HG03095 (cell line): ENCODE results near the gene SCUBE1.

ENCODE experiments used
- ATAC-seq: cut with Tn5 transposase; IDR thresholded peaks from one replicate; pipeline ENCODE4 v1.9.1; 2021; ENCODE audit warnings: moderate library complexity; ENCODE audit not compliant: unreplicated experiment

Gene SCUBE1

DNA sequence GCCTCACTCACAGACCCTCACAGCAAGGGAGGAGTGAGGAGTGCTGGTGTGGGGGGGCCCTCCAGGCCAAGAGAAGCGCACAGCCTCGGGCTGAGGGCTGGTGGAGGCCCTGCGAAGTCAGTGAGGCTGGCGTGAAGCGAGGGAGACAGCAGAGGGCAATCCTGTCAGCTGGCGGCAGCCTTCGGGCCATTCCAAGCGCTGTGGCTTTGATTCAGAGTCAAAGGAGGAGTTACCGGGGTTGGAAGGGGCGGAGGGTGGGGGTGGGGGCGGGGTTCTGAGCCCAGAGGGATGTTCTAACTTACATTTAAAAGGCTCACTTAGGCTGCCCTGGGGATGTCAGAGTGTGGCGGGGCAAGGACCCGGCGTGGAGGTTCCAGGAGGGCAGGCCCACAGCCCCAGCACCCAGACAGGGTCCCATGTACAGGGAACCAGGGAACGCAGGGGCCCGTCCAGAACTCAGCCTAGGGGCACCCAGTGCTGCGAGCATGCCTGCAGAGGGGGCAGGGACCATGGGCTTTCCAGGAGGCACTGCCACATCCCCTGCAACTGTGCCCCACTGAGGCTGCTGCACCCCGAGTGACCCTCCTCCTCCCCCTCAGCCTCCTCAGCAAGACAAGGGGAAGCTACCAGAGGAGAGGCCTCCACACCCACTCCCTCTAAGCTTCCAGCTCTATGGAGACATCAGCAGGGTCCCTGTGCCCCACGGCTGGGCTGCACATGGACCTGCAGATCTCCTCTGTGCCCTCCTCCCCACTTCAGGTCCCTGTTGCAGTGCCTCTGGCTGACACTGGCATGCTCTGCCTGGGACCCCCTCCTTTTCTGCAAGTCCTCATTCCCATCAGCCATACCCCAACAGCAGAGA is 116.6 kb downstream of the SCUBE1 start:
- no peak for ATAC-seq

DNA sequence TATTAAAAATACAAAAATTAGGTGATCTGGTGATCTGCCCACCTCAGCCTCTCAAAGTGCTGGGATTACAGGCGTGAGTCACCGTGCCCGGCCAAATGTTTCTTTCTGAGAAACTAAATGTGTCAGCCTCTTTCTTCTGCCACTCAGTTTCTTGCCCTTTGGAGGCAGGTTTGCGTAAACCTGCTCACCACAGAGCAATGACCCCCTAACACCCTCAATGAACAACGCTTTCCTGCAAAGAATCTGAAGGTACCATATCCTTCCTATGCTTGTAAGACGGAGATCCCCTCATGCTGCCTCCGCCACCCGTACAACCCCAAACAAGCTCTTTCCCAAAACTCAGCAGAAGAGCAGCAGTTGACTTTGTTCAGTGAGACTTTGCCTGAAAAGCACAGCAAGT is 117.6 kb downstream of the SCUBE1 start:
- no peak for ATAC-seq

DNA sequence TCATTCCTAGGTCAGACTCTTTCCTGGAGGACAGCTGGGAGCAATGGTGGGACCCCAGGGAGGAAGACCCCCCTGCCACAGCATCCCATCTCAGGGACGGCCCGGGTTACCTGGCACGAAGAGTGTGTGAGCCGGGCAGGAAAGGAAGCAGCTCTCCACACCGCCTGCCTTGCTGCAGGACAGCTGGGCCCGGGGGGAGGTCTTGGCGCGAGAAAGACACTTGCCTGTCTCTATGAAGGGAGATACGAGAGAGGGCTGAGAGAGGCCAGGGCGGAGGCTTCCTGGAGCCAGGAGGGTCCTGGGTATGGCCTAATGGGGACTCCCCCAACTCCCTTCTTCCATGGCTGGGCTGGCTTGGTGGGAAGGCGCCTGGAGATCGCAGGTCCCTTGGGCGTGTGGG is 120.2 kb downstream of the SCUBE1 start:
- ATAC-seq = no peak

DNA sequence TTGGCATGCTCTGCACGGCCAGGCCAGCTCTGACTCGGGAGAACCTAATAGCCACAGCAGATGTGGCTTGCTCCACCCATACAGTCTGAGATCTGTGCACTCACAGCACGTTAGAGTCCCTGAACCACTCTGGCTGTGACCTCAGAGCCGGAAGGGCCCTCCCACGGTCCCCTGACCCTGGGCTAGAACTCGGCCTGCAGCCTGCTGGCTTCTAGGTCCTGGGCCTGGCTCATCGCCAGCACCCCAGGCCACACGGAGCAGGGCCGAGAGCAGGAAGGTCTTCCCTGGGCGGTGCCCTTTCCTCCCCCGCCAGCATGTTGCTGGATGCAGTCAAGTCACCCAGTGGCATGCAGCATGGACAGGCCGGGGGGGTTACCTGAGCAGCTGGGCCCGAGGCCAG is 120.9 kb downstream of the SCUBE1 start:
- no peak for ATAC-seq

DNA sequence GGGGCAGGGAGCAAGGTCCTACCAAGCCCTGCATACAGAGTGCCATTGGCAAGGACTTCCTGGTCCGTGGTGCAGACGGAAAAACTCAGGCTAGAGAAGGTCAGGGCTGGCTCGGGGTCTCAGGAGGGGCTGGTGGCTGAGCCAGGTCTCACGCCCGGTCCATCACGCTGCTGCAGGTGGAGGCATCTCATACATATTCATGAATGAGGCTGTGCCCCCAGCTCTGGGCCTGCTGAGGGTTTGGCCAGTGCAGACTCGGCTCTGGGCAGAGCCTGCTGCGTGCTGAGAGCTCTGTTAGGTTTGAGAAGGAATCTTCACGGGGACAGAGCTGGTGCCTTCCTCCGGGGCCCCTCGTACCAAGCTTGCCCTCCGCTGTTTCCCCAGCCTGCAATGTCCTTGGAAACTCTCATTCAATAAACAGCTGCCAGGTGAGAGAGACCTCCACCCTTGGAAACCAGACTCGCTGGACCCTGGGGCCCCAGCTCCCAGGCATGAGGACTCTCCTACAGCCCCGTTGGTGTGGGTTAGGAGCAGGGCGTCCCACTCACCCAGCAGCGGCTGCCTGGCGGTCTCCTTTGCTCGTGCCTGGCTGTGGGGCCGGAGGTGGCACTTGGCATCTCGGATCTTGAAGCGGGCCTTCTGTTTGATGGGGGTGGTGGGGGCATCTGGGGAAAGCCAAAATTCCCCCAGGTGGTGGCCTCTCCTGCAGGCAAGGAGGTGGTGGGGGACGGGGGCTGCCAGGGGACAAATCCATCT is 122.4 kb downstream of the SCUBE1 start:
- no peak for ATAC-seq

DNA sequence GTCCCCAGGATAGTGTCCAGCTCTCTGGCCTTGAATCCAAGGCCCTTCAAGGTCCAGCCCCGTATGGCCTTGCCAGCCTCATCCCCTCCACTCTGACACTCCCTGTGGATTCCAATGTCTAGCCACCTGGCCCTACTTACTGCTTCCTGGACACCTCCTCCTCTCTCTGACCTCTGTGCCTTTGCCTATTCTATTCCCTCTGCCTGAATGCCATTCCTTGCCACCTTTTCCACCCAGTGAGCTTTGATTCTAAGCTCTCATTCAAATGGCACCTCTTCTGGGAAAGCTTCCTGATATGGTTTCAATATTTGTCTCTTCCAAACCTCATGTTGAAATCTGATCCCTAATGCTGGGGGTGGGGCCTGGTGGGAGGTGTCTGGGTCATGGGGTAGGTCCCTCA is 124.4 kb downstream of the SCUBE1 start:
- no peak for ATAC-seq

DNA sequence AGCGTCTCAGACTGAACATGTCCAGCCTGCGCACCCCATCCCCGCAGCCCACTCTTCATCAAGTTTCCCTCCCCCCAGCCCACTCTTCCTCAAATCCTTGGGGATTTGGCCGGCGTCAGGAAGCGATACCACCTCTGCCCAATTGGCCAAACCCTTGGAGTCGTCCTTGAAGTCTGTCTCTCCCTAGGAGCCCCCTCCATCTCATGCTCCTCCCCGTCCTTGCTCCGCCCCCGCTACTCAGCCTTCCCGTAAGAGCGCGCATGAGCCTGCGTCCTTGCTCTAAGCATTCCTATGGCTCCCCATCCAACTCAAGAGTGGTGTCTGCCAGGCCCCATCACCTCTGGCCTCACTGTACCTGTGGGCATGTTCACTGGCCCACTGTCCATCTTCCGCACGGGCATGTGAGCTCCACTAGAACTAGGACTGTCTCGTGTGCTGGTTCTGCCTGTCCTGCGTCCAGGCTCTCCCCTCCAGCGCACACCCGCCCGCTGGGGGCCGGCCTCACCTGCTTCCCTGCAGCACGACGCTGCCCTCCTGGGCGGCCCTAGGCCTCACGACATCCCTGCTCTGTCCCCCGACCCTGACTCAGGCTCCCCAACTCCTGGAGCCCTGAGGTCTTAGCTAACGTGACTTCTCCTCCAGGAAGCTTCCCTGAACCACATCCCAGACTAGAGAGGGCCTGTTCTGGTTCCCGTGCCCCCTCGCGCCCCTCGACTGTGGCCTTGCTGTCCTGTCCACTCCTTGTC is 125.7 kb downstream of the SCUBE1 start:
- no peak for ATAC-seq

DNA sequence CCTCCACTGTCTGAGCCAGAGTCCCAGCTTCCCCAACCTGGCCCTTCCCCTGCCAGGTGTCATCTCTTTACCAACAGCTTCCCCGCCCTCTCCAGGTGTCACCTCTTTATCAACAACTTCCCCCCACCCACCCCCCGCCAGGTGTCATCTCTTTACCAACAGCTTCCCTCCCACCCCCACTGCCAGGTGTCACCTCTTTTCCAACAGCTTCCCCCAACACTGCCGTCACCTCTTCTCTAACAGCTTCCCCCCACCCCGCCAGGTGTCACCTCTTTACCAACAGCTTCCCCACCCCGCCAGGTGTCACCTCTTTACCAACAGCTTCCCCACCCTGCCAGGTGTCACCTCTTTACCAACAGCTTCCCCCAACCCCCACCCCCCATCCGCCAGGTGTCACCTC is 126.4 kb downstream of the SCUBE1 start:
- ATAC-seq = no peak

DNA sequence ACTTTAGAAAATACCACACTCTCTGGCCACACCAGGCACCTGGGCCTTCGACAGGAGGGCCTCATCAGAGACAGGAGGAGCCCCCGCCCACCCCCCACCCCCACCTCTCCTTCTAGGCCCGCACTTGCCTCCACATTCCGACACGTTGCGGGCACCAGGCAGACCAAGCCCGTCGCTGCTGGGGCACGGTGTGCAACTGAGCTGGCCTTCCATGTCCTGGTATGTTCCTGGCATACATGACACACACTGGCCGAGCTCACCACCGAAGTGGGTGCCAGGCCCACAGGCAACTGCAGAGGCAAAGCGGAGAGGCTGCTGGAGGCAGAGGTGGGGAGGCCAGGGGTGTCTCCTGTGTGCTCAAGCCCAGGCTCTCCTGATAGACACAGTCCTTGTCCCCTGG is 129.2 kb downstream of the SCUBE1 start:
- no peak for ATAC-seq

DNA sequence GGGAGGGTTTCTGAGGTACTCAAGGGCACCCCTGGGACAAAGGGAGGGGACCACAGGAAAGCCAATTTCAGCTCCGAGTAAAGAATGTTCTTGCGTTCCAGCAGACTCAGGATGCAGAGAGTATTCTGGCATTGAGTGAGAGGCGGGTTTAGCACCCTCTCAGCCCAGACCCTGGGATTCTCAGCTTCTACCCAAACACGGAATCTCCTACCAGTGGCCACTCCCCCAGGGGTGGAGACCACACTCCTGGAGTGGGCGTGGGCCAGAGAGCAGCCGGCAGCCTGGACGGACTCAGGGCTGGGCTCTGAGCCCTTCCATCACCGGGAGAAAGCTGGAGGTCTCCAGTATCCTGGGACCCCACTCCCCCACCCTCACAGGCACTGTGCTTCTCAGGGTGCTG is 130.1 kb downstream of the SCUBE1 start:
- no peak for ATAC-seq

DNA sequence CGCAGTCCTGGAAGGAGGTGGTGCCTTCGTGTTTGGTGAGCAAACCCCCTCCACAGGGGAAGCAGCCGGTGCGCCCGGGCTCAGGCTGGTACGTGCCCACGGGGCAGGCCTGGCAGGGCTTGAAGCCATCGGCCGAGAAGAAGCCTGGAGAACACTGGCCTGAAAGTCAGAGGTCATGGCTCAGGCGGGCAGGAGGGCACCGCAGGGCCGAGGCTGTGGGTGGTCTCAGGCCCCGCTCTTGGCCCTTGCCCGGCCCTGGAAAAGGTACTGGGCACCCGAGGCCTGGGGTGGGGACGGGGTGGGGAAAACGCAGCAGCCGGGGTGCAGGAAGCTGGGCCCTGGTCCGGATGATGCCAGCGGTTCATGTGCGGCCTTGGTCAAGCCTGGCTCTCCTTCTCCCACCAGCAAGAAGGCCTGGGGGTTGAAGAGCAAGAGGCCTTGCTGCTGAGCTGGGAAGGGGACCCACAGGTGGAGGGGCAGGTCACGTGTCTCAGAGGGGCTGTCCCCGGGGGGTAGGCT is 130.7 kb downstream of the SCUBE1 start:
- ATAC-seq = no peak

DNA sequence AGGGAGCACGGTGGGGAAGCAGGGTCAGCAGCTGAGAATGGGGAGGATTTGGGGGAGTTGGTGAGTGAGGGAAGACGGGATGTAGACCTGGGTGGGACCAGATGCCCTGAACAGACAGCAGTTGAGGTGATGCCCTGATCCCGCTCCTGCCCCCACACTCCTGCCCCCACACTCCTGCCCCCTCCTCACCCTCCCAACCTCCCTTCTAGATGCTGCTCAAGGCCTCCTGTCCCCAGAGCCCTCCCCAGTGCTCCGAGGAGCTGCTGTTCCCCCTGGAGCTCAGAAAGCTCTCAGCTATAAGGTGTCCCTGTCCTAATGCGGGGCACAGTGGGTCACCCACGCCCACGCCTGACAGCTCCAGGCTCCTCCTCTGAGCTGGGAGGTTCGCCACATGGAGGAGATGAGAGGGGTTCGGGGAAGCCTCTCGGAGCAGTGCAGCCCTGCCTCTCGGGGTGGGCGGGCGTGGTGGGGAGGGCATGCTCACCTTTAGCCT is 131.2 kb downstream of the SCUBE1 start:
- no peak for ATAC-seq

DNA sequence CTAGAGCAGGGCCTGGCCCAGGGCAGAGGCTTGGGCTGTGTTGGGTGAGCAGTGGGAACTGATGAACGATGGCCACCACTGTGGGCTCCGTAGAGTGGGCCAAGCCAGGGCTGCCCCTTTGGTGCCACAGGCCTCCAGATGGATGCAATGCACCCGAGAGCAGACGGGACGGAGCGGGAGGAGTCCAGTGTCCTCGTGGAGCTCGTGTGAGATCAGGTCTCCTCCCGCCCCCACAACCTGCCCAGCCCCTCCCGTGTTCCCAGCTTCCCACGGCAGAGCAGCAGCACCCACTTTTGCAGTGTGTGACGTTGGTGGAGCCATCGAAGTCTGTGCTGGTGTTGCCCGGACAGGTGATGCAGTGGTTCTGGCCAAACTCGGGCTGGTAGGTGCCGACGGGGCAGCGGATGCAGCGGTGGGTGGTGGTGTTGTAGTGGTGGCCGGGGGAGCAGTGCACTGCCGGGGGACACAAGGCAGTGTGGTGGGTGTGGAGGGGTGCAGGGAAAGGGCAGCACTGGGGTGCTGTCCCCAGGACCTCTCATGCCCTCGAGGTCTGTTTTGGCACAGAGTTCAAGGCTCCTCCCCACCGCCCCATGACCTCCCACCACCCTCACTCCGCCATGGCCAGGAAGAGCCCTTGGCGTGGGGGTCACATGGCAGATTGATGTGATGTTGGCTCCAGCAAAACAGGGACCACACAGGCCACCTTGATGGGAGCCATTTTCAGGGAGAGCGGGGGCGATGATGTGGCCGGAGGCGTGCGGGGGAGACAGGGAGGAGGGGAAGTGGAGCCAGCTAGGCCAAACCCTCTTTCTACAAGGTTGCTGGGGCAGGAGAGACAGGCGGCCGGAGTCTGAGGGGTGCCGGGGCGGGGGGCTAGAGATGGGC is 132.3 kb downstream of the SCUBE1 start:
- ATAC-seq = no peak

DNA sequence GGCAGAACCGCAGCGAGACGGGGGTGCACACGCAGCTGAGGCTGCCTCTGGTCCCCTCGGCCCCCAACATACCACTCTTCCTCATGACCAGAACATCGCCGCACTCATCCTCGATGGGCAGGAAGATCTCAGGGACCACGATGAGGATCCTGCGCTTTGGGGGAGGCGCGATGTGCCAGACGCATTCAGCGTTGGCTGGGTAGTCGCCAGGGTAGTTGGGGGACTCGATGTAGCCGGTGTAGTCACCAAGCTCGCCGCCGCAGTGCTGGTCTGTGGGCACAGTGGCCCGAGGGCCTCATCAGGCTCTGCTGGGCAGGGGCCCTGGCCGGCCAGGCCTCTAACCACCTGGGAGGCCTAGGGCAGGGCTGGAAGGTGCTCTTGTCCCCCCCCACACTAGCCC is 133.2 kb downstream of the SCUBE1 start:
- ATAC-seq = no peak

DNA sequence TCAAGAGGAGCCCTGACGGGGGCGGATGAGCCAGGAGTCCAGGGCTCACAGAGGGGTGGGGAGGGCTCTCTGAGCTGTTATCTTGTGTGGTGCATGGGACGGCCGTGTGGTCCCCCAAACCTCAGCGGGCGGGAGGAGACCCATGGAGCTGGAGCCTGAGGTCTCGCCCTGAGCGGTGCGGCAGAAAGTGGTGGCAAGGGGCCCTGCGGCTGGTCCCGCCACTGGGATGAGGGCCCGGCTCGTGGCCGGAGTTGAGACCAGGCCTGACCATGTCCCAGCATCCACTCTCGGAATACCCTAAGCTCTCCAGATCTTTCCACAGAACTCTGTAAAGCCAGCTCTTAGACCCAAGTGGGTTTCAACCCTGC is 133.7 kb downstream of the SCUBE1 start:
- ATAC-seq = no peak

DNA sequence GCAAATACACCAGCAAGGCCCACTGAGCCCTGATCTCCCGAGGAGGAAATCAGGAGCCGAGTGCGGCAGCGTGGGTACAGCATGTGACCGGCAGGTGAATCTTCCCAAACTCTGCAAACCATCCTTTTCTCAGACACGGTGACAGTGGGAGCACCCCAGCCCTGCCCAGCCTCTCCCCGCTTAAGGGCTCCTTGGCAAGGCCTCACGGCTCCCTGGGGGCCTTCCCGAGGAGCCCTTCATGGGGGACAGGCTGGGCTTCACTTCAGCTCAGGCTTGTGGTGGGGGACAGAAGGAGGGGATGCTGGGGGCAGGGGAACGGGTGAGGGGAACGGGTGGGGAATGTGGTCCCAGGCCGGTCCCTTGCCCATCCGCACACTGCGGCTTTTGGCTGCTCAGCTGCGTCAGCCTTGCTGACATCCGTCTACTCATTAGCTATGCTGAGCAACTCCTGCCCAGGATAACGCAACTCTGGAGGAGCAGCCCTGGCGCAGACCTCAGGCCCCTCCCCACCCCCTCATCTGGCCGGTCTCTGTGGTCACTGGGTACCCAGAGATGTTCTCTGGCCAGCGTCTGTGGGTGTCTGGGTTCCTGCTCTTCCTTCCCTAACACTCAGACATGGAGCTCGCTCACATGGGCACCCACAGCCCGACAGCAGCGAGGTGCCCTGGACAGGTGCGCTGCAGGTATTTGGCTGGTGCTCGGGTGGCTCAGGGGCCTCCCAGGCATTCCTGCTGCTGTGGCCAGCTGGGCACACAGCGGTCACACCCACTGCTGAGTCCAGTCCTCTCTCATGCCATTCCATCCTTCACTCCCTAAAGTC is 134.3 kb downstream of the SCUBE1 start:
- no peak for ATAC-seq

DNA sequence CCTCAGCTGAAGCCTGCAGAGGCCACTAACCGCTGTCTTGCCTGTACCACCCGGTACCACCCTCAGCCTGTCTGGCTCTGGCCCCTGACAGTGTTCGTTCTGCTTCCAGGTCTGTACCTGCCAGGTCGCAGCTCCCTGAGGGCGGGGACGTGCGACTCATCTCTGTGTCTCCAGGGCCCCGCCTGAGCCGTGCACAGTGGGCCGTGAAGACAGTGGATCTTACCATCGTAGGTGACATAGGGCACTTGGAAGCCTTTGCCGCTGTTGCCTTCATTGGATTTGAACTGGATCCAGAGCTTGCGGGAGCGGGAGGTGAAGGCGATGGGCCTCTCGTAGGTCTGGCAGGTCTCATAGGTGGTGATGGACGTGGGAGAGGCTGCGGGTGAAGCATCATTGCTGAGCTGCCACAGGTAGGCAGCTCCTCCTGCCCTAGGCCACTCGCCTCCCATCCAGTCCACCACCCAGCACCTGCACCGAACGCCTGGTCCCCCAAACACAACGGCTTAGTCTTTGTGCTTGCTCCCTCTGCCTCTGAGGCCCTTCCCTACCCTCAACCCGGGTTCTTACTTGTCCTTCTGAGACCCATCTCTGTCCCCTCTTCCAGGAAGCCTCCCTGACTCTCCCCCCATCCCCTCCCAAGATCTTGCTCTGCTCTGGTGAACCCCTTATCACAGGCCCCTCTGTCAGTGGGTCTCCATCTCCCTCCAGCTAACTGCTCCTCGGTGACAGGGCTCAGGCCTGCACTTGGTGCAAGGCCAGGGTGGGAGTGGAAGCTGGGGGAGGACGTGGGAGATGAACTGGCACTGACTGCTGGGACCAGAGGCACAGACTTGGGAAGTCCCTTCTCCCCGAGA is 135.1 kb downstream of the SCUBE1 start:
- no peak for ATAC-seq

DNA sequence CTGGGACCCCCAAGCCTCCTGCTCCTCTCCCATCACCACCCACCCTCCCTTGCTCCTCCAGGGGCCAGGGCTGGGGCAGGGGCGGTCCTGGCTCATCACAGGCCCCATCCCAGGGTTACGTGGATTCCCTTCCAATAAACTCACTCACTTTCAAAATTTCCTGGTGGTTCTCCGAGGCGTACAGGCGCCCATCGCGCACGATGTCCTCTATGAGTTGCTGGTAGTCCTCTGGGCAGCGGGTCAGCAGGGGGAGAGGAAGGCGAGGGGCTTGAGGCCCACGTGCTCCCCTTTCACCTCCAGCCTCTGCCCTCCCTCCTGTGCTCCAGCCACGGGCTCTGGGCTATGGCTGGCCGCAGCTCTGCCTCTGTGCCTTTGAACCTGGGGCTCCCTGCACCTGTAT is 135.8 kb downstream of the SCUBE1 start:
- ATAC-seq = no peak
